Thyroid gland (tissue), 4 donors: Measurements from ENCODE around the gene ZBTB8A.

ENCODE experiments used
- CTCF ChIP-seq, 6 experiments: fragments of 200-600 bp in 3 of 6; fragments of 450-650 bp in 3 of 6; sonication (generic) in 3 of 6; IDR thresholded peaks; one replicate each; pipeline ENCODE4 v1.5.1; 2016 to 2019; ENCODE audit warnings: antibody characterized with exemption in 6 of 6, mild to moderate bottlenecking in 2 of 6, inconsistent platforms in 1 of 6, moderate library complexity in 1 of 6
- POLR2A ChIP-seq, 2 donors: fragments of 450-650 bp; IDR thresholded peaks; one replicate each; pipeline ENCODE4 v1.6.1; 2017; ENCODE audit warnings: antibody characterized with exemption in 2 of 2, mild to moderate bottlenecking in 2 of 2, moderate library complexity in 1 of 2

- no peak for TF ChIP-seq CTCF (IDR thresholded peaks at IDR 0.05)
- TF ChIP-seq POLR2A (IDR thresholded peaks at IDR 0.05), result no peak
Observed at GRCh38 chr1:32494711-32495337, 44.4 kb upstream of the ZBTB8A start.
